ENCODE data around the gene ARVCF. TPM values are rescaled to one million over a fixed set of nuclear protein-coding genes. Genes with fewer than 3 reads are reported as not detected.

ARVCF gene
- total and polyA plus RNA-seq, 2 of the 8 experiments (the other 6 are each of a cell fraction or from before 2014, with no cell fraction given), result 31.0 to 43.2 TPM

DNA sequence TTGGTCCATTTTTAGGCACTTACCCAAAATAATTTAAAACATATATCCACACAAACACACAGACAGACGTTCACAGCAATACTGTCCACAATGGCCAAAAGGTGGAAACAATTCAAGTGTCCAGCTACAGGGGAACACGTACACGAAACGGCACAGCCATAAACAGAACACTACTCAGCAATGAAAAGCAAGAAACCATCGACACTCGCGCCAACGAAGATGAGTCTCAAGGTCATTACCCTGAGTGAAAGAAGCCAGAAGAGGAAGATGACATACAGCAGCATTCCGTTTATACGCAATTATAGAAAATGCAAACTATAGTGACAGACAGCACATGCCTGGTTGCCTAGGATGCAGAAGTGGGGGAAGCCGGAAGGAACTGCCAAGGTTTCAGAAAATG, 88.4 kb downstream of the ARVCF start (continued):
- TF ChIP-seq TAF7 (optimal IDR thresholded peaks at IDR 0.05; ENCODE audit: borderline replicate concordance, low read depth, low read length), result no peak
- TF ChIP-seq RXRA (IDR thresholded peaks at IDR 0.05; ENCODE audit: insufficient read depth, low read depth, low read length), result no peak
- no peak for TF ChIP-seq BCL11A (IDR thresholded peaks at IDR 0.05; ENCODE audit: low read depth in 2 of 2, low read length in 2 of 2)
- no peak for TF ChIP-seq CBX8 (IDR thresholded peaks at IDR 0.05; ENCODE audit: borderline replicate concordance, low read depth, low read length)
